Measurements from ENCODE around the gene SHISA4.

- TF ChIP-seq POLR2AphosphoS5 (IDR thresholded peaks at IDR 0.05; ENCODE audit: low read depth, low read length) (no peak), SIN3A (IDR thresholded peaks at IDR 0.05; ENCODE audit: borderline replicate concordance, insufficient read depth, low read length) (no peak), REST (IDR thresholded peaks at IDR 0.05; ENCODE audit: insufficient read depth in 1 of 2, low read depth in 2 of 2, low read length in 2 of 2) (no peak)
These were observed 7.1 kb upstream of the SHISA4 start for GRCh38 chr1:201881617-201882016.
